Fibroblast of the aortic adventitia (primary cell): ENCODE measurements around the gene ARF5. TPM values are rescaled to one million over a fixed set of nuclear protein-coding genes. Genes with fewer than 3 reads are reported as not detected.

Experiments
- DNase-seq: peaks from one replicate; pipeline ENCODE4 v3.0.0-alpha.2; 2010; ENCODE audit warnings: low read depth
- H3K4me3 ChIP-seq: 2 replicates; pipeline ENCODE4 v1.5.1; 2011; ENCODE audit warnings: low read depth, mild to moderate bottlenecking, control low read depth, low read length, moderate library complexity
- total RNA-seq: library from RNA; depleted of rRNA; stranded (reverse); fragments of >200 nt; gene quantifications from 2 replicates; pipeline ENCODE4 v1.2.3, GENCODE V29; 2012; ENCODE audit warnings: low replicate concordance
- TF ChIP-seq, protein P1 (sequence below): IDR thresholded peaks from 2 replicates; pipeline ENCODE4 v1.5.1; 2011; ENCODE audit warnings: mild to moderate bottlenecking, low read length, control low read depth, inconsistent platforms; ENCODE audit not compliant: insufficient read depth

The ARF5 gene
- total RNA-seq, 1 donor, result 105 TPM

DNA sequence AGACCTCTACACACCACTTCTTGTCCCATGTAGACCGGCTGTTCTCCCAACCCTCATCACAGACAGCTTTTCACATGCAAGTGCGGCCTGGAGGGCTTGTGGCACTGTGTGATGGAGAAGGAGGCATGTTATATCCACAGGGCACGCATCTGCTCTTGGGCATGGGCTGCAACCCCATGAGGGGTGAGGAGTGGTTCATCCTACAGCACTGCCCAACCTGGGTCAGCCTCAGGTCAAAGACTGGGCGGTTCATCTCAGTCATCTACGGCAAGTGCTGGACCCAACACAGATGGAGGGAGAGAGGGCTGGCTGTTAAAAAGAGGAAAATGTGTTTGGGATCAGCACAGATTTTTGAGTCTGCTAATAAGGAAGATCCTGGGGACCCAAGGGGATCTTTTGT, 7.5 kb downstream of the ARF5 start:
- DNase-seq, result no peak
- TF ChIP-seq, protein P1, sequence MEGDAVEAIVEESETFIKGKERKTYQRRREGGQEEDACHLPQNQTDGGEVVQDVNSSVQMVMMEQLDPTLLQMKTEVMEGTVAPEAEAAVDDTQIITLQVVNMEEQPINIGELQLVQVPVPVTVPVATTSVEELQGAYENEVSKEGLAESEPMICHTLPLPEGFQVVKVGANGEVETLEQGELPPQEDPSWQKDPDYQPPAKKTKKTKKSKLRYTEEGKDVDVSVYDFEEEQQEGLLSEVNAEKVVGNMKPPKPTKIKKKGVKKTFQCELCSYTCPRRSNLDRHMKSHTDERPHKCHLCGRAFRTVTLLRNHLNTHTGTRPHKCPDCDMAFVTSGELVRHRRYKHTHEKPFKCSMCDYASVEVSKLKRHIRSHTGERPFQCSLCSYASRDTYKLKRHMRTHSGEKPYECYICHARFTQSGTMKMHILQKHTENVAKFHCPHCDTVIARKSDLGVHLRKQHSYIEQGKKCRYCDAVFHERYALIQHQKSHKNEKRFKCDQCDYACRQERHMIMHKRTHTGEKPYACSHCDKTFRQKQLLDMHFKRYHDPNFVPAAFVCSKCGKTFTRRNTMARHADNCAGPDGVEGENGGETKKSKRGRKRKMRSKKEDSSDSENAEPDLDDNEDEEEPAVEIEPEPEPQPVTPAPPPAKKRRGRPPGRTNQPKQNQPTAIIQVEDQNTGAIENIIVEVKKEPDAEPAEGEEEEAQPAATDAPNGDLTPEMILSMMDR, result no peak
- no peak overlapping the region for H3K4me3 ChIP-seq

DNA sequence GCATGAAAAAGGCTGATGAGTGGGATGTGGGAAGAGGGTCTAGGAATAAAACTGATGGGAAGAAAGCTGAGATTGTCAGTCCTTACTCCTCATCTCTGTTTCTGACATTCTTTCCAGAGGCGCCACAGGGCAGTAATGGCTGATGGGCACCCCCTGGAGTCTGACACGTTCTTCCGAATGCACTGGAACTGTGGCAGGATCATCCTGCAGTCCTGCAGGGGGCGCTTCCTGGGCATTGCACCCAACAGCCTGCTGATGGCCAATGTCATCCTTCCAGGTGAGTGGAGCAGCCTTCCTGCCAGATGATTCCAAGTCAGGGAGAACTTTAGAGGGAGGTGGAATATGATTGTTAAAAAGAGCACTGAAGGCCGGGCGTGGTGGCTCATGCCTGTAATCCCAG, 10.1 kb downstream of the ARF5 start:
- DNase-seq, result no peak

GRCh38 chr7:127600885-127601284, 12.7 kb downstream of the ARF5 start:
- H3K4me3 ChIP-seq, result no peak overlapping the region
- no peak for DNase-seq
- TF ChIP-seq, protein P1, result no peak

More for the DNA sequence above, 10.1 kb downstream of the ARF5 start:
- TF ChIP-seq, protein P1, result peak; percentile 13
- H3K4me3 ChIP-seq, result no peak overlapping the region

- no peak overlapping the region for H3K4me3 ChIP-seq
- TF ChIP-seq, protein P1, result no peak
- no peak for DNase-seq
Observed at GRCh38 chr7:127608446-127608845, 20.2 kb downstream of the ARF5 start.

DNA sequence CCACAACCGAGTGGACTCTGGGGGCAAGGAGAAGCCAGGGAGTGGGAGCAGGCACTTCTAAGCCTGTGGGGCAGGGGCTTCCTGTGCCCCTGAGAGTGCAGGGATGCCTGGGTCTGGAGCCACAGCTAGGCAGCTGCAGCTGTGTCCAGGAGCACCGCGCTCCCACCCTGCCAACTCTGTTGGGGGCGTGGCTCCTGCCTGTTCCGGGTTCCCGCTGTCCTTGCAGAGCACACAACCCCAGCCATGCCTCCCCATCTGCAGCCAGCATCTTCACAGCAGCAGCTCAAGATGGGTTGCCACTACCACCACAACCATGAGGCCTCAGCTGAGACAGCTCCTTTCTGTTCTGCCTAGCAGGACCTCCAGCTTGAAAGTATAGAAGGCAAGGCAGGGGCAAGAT, 21.1 kb downstream of the ARF5 start:
- TF ChIP-seq, protein P1, result no peak
- no peak for DNase-seq
- H3K4me3 ChIP-seq, result no peak overlapping the region

DNA sequence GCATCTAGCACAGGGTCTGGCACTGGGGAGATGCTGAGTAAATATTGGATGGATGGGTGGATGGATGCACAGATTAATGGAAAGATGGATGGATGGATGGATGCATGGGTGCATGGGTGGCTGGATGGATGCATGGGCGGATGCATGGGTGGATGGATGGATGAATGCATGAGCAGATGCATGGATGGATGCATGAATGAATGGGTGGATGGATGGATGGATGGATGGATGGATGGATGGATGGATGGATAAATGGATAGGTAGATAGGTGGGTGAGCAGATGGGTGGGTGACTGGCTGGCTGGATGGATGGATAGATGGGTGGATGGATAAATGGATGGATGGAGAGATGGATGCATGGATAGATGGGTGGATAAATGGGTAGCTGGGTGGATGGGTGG, 24.1 kb downstream of the ARF5 start:
- no peak for DNase-seq
- no peak overlapping the region for H3K4me3 ChIP-seq
- TF ChIP-seq, protein P1, result no peak

DNA sequence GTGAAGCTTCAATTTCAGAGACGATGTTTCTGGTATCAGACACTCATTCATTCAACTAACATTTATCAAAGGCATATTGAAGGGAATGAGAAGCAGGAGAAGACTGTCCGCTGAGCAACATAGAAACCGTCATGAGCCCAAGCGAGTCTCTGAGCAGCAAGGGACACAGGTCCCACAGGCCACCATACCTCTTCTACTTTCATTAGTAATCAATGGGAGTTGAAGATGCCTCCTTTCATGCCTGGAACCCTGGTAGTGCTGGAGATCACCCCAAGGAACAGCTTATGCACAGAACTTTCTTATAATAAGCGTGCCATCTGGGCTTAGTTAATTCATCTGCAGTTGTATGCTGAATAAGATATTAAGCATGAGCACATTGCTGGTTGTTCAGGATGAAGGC, 28.5 kb downstream of the ARF5 start:
- TF ChIP-seq, protein P1, result no peak
- H3K4me3 ChIP-seq, result no peak overlapping the region
- DNase-seq, result no peak
